ENCODE results near the gene HPCAL1.
"Not testable (repeated sequence)": the region's sequence is repeated elsewhere in the genome, so short reads cannot be mapped to it uniquely, and the experiment has no call there.

The HPCAL1 gene

DNA sequence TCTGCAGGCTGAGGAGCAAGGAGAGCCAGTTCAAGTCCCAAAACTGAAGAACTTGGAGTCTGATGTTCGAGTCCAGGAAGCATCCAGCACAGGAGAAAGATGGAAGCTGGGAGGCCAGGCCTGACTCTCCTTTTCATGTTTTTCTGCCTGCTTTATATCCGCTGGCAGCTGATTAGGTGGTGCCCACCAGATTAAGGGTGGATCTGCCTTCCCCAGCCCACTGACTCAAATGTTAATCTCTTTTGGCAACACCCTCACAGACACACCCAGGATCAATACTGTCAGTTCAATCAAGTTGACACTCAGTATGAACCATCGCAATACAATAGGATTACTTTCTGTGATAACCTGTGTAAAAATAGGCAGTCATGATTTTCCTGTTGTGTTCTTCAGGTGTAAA, 154.5 kb downstream of the HPCAL1 start:
- not testable (repeated sequence) for DNase-seq (ENCODE audit: low spot score)

DNA sequence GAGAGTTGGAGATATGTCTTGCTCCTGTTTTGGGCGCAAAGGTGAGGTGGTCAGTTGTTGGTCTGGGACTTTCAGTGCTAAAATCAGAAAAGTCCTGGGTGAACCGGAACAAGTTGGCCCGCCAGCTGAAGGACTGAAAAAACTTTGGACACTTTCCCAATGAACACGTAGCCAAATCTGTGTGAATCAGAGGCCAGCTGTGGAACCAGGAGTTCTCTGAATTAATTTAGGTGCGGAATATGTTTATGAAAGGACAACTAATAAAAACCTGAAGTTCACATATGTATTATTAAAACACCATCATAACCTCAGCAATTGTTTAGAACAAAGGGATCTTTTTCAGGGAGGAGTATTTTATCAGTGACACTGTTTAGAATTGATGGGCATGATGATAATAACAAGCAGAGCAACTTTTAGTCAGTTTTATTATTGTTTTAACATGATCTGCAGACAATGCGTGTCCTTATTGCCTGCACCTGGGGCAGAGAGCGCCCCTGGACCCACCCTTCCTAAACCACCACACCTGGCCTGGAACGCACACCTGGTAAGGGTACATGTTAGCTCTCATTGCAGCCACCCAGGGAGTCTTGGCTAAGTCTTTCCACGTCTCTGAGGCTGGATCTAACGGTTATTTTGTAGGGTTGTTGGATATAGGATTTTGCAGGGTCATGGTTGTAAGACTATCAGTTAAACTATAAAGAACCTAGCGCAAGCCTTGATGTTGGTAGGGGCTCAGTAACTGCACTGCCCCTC, 155.3 kb downstream of the HPCAL1 start:
- no peak for DNase-seq (ENCODE audit: low spot score)

GRCh38 chr2:10460366-10460796, 157.7 kb downstream of the HPCAL1 start:
- no peak for DNase-seq (ENCODE audit: low spot score)

GRCh38 chr2:10462178-10463083, 159.7 kb downstream of the HPCAL1 start:
- no peak for DNase-seq (ENCODE audit: low spot score)

GRCh38 chr2:10465910-10466309, 163.2 kb downstream of the HPCAL1 start:
- no peak for DNase-seq (ENCODE audit: low spot score)

GRCh38 chr2:10466801-10467200, 164.1 kb downstream of the HPCAL1 start:
- no peak for DNase-seq (ENCODE audit: low spot score)

GRCh38 chr2:10467401-10467800, 164.7 kb downstream of the HPCAL1 start:
- no peak for DNase-seq (ENCODE audit: low spot score)

- no peak for DNase-seq (ENCODE audit: low spot score)
Measured at GRCh38 chr2:10469301-10469700, 166.6 kb downstream of the HPCAL1 start.

GRCh38 chr2:10469955-10470608, 167.4 kb downstream of the HPCAL1 start:
- no peak for DNase-seq (ENCODE audit: low spot score)

DNA sequence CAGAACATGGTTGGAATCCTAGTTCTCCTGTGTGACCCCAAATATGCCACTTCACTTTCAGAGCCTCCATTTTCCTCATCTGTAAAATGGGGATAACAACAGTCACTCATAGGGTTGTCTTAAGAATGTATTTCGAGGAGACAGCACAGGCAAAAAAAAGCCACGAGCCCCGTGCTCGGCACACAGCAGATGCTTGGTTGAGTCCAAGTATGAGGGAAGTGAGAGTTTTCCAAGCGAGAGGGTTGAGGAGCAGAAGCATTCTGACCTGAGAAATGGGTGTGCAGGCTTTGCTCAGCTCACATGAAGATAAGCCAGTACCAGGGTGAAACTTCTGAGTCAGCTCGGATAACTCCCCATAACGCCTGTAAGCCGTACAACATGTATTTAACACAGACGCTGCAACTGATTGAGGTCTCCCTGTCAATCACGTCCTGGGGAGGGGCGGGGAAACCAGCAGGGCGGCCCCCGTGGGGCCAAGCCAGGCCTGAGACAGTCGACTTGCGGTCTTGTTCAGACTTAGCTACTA, 168.4 kb downstream of the HPCAL1 start:
- no peak for DNase-seq (ENCODE audit: low spot score)

DNA sequence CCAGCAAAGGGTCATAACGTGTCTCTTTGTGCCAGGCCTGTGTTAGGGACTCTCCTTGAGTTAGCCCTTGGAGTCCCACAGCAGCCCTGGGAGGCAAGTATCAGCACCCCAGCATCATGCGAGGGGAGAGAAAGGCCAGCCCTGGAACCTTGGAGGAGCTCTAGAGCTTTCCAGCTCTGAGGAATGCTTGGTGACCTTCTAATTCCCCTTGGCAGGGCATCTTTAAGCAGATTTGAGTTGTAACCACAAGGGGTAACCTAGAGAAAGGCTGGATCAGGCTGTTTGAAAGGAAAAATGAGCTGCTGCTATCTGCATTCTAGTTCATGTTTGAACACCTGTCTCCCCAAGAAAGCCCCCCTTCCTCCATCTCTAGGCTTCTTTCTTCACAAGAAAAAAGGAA, 169.3 kb downstream of the HPCAL1 start:
- DNase-seq (ENCODE audit: low spot score) = no peak

DNA sequence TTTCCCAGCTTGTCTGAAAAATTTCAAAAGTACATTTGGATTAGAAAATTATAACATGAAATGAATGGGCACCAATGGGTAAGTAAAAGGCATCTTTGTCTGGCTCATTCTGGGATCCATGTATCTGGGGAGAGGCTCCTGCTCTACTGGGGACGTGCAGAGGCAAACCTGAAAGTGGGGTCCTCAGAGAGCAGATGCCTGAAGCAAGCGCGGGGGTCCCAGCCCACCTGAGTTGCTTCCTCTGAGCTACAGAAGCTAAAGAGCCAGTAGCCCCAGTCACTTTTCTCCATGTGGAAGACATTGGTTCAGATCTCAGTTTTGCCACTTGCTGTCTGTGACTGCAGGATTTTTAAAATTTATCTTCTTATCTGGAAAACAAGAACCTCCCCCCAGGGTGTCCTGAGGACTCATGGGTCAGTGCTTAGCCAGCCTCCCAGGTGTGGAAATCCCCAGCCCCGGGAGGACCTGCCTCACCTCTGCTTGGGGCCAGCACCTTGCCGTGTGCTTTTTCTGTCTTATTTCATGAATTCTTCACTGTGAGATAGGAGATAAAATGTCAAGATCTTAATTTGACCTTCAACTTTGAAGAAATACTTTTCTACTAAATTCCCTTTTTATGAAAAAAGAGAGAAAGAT, 170.5 kb downstream of the HPCAL1 start:
- no peak for DNase-seq (ENCODE audit: low spot score)

DNA sequence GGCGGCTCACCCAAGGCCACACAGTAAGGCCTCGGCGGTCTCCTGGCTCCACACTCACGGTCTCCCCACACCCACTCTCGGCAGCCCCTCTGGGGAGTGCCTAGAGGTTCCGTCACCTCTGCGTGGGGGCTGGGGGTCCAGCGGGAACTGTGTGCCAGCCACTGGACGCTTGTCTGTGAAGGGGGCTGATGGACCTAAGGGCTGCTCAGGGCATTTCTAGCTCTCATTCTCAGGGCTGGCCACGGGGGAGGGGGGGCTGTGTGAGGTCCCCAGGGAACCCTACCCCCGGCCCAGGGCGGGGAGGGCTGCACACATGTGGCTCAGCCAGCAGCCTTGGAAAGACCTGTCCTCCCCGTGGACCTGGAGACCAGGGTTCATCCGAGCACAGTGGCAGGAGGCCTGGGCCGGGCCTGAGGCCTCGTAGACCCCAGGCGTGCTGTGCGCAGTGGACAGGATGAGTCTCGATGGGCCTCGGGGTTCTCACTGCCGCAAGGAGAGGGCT, 172.6 kb downstream of the HPCAL1 start:
- no peak for DNase-seq (ENCODE audit: low spot score)

GRCh38 chr2:10475811-10476660, 173.3 kb downstream of the HPCAL1 start:
- no peak for DNase-seq (ENCODE audit: low spot score)

DNA sequence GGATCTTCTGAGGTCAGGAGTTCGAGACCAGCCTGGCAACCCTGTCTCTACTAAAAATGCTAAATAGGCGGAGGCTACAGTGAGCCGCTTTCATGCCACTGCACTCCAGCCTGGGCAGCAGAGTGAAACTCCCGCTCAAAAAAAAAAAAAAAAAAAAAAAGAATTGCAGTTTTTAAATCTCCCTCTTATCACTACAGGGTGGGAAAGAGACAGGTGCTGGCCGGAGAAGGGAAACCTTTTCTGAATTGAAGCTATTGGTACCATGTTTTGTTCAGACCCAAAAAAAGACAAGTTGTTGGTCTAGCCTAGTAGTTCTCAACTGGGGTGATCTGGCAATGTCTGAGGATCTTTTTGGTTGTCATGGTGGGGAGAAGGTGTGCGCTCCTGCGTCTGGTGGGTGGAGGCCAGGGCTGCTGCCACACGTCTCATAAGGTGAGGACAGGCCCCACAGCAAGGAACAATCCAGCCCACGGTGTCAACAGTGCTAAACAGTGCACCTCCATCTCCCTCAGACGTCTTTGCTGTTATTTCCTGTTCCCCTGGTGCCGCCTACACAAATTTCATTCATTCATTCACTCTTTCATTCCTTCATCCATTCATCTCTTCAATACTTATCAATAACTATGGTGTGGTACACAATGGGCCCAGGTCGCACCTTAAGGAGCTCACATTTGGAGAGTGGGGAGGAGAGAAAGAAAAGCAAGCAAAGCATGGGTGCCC, 174.2 kb downstream of the HPCAL1 start:
- no peak for DNase-seq (ENCODE audit: low spot score)

Data from SK-N-DZ (cell line).